Measurements from ENCODE around the gene C5AR2.

Gene C5AR2

DNA sequence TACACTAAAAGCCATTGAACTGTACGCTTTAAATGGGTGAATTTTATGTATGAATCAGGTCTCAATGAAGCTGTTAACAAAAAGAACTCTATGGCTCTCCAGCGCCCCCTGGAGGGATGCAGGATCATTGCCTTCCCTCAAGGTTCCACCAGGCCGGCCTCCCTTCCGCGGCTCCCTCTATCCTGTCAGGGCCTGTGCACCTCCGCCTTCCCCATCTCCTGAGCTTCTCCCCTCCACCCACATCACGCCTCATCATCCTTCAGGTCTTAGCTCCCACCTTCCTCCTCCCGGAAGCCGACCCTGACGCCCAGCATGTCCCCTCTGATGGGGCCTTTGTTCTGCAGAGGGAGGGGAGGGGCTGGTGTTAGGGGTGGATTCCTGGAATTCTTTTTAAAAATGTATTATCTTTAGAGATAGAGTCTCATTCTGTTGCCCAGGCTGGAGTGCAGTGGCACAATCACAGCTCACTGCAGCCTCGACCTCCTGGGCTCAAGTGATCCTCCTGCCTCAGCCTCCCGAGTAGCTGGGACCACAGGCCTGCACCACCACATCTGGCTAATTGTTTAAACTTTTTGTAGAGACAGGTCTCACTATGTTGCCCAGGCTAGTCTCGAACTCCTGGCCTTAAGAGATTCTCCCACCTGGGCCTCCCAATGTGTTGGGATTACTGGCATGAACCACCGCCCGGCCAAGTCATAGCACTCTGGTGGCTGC is 59.7 kb downstream of the C5AR2 start:
- TF ChIP-seq, protein P1, sequence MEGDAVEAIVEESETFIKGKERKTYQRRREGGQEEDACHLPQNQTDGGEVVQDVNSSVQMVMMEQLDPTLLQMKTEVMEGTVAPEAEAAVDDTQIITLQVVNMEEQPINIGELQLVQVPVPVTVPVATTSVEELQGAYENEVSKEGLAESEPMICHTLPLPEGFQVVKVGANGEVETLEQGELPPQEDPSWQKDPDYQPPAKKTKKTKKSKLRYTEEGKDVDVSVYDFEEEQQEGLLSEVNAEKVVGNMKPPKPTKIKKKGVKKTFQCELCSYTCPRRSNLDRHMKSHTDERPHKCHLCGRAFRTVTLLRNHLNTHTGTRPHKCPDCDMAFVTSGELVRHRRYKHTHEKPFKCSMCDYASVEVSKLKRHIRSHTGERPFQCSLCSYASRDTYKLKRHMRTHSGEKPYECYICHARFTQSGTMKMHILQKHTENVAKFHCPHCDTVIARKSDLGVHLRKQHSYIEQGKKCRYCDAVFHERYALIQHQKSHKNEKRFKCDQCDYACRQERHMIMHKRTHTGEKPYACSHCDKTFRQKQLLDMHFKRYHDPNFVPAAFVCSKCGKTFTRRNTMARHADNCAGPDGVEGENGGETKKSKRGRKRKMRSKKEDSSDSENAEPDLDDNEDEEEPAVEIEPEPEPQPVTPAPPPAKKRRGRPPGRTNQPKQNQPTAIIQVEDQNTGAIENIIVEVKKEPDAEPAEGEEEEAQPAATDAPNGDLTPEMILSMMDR (conservative IDR thresholded peaks at IDR 0.05; ENCODE audit: low read depth): peak; percentile 84
- H3K27ac ChIP-seq: no peak overlapping the region
- ChIA-PET CTCF (interaction anchor here (0.5 to 1.6 kb wide), 20 partner anchors 10 to 776 kb away, joined by 3 to 11 read pairs (median 3); no protein-coding TSS in a partner anchor), POLR2A (ENCODE audit: low non-redundant PET) (no interaction called here)
- peak; percentile 57 for DNase-seq (ENCODE audit: low spot score)
